Transverse colon (tissue), 4 donors: ENCODE data around the gene SFTPB. TPM values are rescaled to one million over a fixed set of nuclear protein-coding genes. Genes with fewer than 3 reads are reported as not detected.

Source experiments
- DNase-seq: peaks from one replicate; pipeline ENCODE4 v3.0.0-alpha.2; 2019
- H3K27ac ChIP-seq, 4 donors: fragments of 200-600 bp; sonication (generic); 2 replicates each; pipeline ENCODE4 v1.5.1; 2016 to 2018; ENCODE audit warnings: inconsistent platforms in 4 of 4
- H3K27me3 ChIP-seq: fragments of 200-600 bp; sonication (generic); 2 replicates; pipeline ENCODE4 v1.5.1; 2017; ENCODE audit warnings: inconsistent platforms
- H3K36me3 ChIP-seq, 4 donors: fragments of 200-600 bp; sonication (generic); 2 replicates each; pipeline ENCODE4 v1.5.1; 2017 to 2019; ENCODE audit warnings: inconsistent platforms in 4 of 4
- H3K4me1 ChIP-seq, 4 donors: fragments of 200-600 bp; sonication (generic); 2 replicates each; pipeline ENCODE4 v1.5.1; 2017 to 2020; ENCODE audit warnings: inconsistent platforms in 4 of 4
- H3K4me3 ChIP-seq, 4 donors: fragments of 200-600 bp; sonication (generic); 1 replicate in 1 of 4; 2 replicates in 3 of 4; pipeline versions ENCODE4 v1.5.1 to v1.6.1; 2017 to 2019; ENCODE audit warnings: inconsistent platforms in 4 of 4
- H3K9me3 ChIP-seq, 2 donors: fragments of 200-600 bp; sonication (generic); 2 replicates each; pipeline ENCODE4 v1.5.1; 2017 to 2019; ENCODE audit warnings: inconsistent platforms in 2 of 2
- EP300 ChIP-seq: sonication (generic); formaldehyde crosslinking; IDR thresholded peaks from one replicate; pipeline ENCODE4 v1.6.1; 2017; ENCODE audit warnings: antibody characterized with exemption, low read depth
- POLR2A ChIP-seq: fragments of 450-650 bp; IDR thresholded peaks from one replicate; pipeline ENCODE4 v1.6.1; 2016; ENCODE audit warnings: antibody characterized with exemption, mild to moderate bottlenecking, moderate library complexity
- POLR2AphosphoS5 ChIP-seq, 3 donors: sonication (generic); formaldehyde crosslinking; IDR thresholded peaks; one replicate each; pipeline ENCODE4 v1.6.1; 2016; ENCODE audit warnings: antibody characterized with exemption in 3 of 3
- WGBS, 2 donors: methylation state at CpG; one replicate each; pipeline ENCODE4 v1.1.5; 2018; ENCODE audit warnings: low coverage in 1 of 2; 5-methylcytosine and 5-hydroxymethylcytosine counted together
- in situ Hi-C, 4 donors: fragments of 200-750 bp; cut with MboI; loops; one replicate each; pipeline versions ENCODE4 v1.15.0 to v1.15.1; 2017; ENCODE audit warnings: low sequenced_read_pairs in 3 of 4, low pct_ligation_motif_present in 1 of 4, low pct_unique_long_range_greater_than_20kb in 1 of 4
- intact Hi-C: fragments of 100-400 bp; cut with DNase I; formaldehyde crosslinking; loops from one replicate; pipeline ENCODE4 v1.15.1; 2023; ENCODE audit warnings: low total_unique reads
- total RNA-seq, 4 donors: library from RNA; depleted of rRNA; stranded (reverse); fragments of >200 nt; gene quantifications; one replicate each; pipeline ENCODE4 v1.1.0, GENCODE V29; 2016
- TF ChIP-seq, protein P1 (sequence below), 5 experiments: fragments of 200-600 bp in 3 of 5; fragments of 450-650 bp in 2 of 5; sonication (generic) in 3 of 5; IDR thresholded peaks; 1 replicate in 2 of 5; 2 replicates in 3 of 5; pipeline ENCODE4 v1.5.1; 2016 to 2017; ENCODE audit warnings: antibody characterized with exemption in 5 of 5, inconsistent platforms in 3 of 5, mild to moderate bottlenecking in 2 of 5, moderate library complexity in 1 of 5

Gene SFTPB
- total RNA-seq, 4 donors from 2014 or later: not detected

DNA sequence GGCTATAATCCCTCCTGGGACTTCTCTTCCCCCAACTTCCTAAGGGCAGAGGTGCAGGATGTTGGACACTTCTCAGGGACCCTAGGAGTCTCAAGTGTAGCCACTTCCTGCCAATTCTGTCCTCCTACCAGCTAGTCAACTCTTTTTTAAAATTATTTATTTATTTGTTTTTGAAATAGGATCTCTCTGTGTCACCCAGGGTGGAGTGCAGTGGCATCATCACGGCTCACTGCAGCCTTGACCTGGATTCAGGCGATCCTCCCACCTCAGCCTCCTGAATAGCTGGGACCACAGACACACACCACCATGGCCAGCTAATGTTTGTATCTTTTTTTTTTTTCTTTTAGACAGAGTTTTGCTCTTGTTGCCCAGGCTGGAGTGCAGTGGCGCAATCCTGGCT lies 11.5 kb downstream of the SFTPB start:
- Histone ChIP-seq H3K9me3 (no peaks in the 10 kb centered on the region), H3K4me1 (no peaks in the 10 kb centered on the region), H3K4me3 (no peak overlapping the region), H3K27ac (no peak overlapping the region), H3K27me3 (no peaks in the 10 kb centered on the region), H3K36me3 (peaks cover 0 to 11% (median 0%) of the 10 kb centered on the region in 4 donors)
- intact Hi-C loops: no loop called here
- in situ Hi-C loops: no loop called here
- WGBS, 2 donors: 93 to 94% methylated on average over 3 of the region's 3 CpGs
- TF ChIP-seq POLR2AphosphoS5 (IDR thresholded peaks at IDR 0.05): no peak
- no peak for TF ChIP-seq EP300
- TF ChIP-seq, protein P1, sequence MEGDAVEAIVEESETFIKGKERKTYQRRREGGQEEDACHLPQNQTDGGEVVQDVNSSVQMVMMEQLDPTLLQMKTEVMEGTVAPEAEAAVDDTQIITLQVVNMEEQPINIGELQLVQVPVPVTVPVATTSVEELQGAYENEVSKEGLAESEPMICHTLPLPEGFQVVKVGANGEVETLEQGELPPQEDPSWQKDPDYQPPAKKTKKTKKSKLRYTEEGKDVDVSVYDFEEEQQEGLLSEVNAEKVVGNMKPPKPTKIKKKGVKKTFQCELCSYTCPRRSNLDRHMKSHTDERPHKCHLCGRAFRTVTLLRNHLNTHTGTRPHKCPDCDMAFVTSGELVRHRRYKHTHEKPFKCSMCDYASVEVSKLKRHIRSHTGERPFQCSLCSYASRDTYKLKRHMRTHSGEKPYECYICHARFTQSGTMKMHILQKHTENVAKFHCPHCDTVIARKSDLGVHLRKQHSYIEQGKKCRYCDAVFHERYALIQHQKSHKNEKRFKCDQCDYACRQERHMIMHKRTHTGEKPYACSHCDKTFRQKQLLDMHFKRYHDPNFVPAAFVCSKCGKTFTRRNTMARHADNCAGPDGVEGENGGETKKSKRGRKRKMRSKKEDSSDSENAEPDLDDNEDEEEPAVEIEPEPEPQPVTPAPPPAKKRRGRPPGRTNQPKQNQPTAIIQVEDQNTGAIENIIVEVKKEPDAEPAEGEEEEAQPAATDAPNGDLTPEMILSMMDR (IDR thresholded peaks at IDR 0.05): no peak
- no peak for TF ChIP-seq POLR2A
- no peak for DNase-seq

DNA sequence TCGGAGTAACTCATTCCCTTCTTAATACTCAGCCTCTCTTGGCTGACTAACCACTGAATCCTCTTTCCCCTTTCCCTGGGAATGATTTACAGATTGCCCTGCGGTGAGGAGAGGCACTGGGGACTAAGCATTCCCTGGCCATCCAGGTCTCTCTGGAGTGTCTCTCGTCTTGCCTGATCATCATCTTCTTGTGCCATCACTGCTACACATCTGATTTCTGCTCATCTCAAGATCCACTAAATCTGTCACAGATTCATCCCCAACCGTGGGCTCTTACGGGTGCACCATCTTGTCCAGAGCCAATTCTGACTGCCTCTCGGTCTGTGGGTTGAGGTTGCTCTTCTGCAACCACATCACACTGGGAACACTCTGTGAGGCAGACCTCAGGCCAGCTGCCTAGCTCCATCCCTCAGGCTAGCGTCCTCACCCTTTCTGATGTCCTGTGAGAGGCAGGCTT lies 12.0 kb downstream of the SFTPB start:
- Histone ChIP-seq H3K27me3 (no peaks in the 10 kb centered on the region), H3K9me3 (no peaks in the 10 kb centered on the region), H3K4me1 (no peaks in the 10 kb centered on the region), H3K27ac (no peak overlapping the region), H3K4me3 (no peak overlapping the region), H3K36me3 (peaks cover 0 to 16% (median under 1%) of the 10 kb centered on the region in 4 donors)
- 84 to 89% methylated on average over 5 to 7 of the region's 7 CpGs for WGBS, 2 donors
- intact Hi-C loops (no loop called here), in situ Hi-C loops (no loop called here)
- TF ChIP-seq, protein P1 (IDR thresholded peaks at IDR 0.05): no peak
- TF ChIP-seq EP300: no peak
- no peak for DNase-seq

DNA sequence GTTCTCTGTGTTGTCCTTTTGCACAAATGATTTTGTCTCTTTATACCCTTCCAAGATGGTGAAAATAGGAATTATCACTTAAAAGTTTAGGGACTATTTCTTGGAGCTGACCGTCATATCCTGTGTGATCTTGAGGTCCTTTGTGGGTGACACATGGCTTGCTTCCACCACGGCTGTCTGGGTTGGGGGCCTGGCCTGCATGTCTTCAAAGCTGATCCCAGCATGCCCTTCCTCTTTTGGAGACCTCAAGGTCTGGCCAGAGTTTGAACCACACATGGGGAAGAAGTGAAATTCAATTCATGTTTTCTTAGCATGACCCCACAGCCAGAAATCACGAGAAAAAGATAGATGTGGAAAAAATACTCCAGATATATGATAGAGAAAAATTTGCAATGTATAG lies 14.0 kb downstream of the SFTPB start:
- H3K4me3 ChIP-seq: no peak overlapping the region
- no peak overlapping the region for H3K27ac ChIP-seq
- H3K4me1 ChIP-seq: no peaks in the 10 kb centered on the region
- in situ Hi-C loops: no loop called here
- intact Hi-C loops: no loop called here
- H3K9me3 ChIP-seq: no peaks in the 10 kb centered on the region
- H3K36me3 ChIP-seq: peaks cover 0 to 33% (median 10%) of the 10 kb centered on the region in 4 donors
- H3K27me3 ChIP-seq: no peaks in the 10 kb centered on the region
- TF ChIP-seq POLR2A (no peak), EP300 (no peak), POLR2AphosphoS5 (IDR thresholded peaks at IDR 0.05) (no peak)
- TF ChIP-seq, protein P1 (IDR thresholded peaks at IDR 0.05): no peak
- 80 to 84% methylated on average over 3 of the region's 3 CpGs for WGBS, 2 donors
- DNase-seq: no peak

DNA sequence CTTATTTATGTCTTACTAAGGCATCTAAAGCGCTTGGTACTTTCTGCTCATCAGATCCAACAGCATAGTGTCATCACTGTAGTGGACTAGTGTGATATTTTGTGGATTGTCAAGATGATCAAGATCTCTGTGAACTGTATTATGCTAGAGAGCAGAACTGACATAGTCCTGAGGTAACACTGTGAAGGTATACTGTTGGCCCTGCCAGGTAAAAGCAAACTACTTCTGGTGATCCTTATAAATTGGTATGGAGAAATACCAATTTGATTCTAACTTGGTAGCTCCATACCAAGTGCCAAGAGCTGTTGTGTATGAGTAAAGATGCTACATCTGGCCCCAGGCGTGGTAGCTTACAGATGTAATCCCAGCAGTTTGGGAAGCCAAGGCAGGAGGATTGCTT lies 15.9 kb downstream of the SFTPB start:
- in situ Hi-C loops: no loop called here
- Histone ChIP-seq H3K36me3 (peaks cover 0 to 48% (median 20%) of the 10 kb centered on the region in 4 donors), H3K4me3 (no peak overlapping the region), H3K9me3 (no peaks in the 10 kb centered on the region), H3K27me3 (no peaks in the 10 kb centered on the region), H3K4me1 (no peaks in the 10 kb centered on the region), H3K27ac (no peak overlapping the region)
- no peak for DNase-seq
- TF ChIP-seq, protein P1 (IDR thresholded peaks at IDR 0.05): no peak
- no peak for TF ChIP-seq EP300
- no peak for TF ChIP-seq POLR2A
- whole genome bisulfite sequencing, 2 donors: 100% methylated on average over 2 of the region's 2 CpGs; no CpG with 5 or more reads in 1 of the 2 donors
- intact Hi-C loops: no loop called here
